Measurements from ENCODE around the gene CHAD. TPM values are rescaled to one million over a fixed set of nuclear protein-coding genes. Genes with fewer than 3 reads are reported as not detected.
A peak's percentile ranks its signal among the peaks of the same experiment; 100 is the strongest.

CHAD gene
- total and polyA plus RNA-seq, 8 donors: 1.7 to 26.2 (median 6.4) TPM

GRCh38 chr17:50501054-50501453, 32.4 kb upstream of the CHAD start:
- Histone ChIP-seq H3K27me3 (no peaks in the 10 kb centered on the region), H3K27ac (no peak overlapping the region), H3K4me3 (no peak overlapping the region), H3K4me1 (no peaks in the 10 kb centered on the region), H3K36me3 (no peaks in the 10 kb centered on the region), H3K9me3 (no peaks in the 10 kb centered on the region)
- ATAC-seq (peak in 3 of 4 donors; percentile 36 to 73 (median 69)), FAIRE-seq (no peak), DNase-seq (peak in 1 of 6 donors; percentile 33)
- intact Hi-C loops (cut with DNase I): no loop called here
- TF ChIP-seq CTCF (IDR thresholded peaks at IDR 0.05): peak in 2 of 4 donors; percentile 15 to 16
- 18 to 26% methylated on average over 5 of the region's 5 CpGs for WGBS, 2 donors

GRCh38 chr17:50499721-50500120, 31.0 kb upstream of the CHAD start:
- H3K4me1 ChIP-seq: no peaks in the 10 kb centered on the region
- H3K9me3 ChIP-seq: no peaks in the 10 kb centered on the region
- H3K27me3 ChIP-seq: no peaks in the 10 kb centered on the region
- FAIRE-seq: no peak
- no peak for DNase-seq
- no peak overlapping the region for H3K27ac ChIP-seq
- no peak overlapping the region for H3K4me3 ChIP-seq
- WGBS, 2 donors: 94 to 97% methylated on average over 2 of the region's 2 CpGs
- H3K36me3 ChIP-seq: no peaks in the 10 kb centered on the region
- ATAC-seq: no peak
- intact Hi-C loops (cut with DNase I): no loop called here
- TF ChIP-seq CTCF (IDR thresholded peaks at IDR 0.05): no peak

GRCh38 chr17:50499270-50499669, 30.6 kb upstream of the CHAD start:
- no peak overlapping the region for H3K27ac ChIP-seq
- no peaks in the 10 kb centered on the region for H3K9me3 ChIP-seq
- no peak overlapping the region for H3K4me3 ChIP-seq
- H3K27me3 ChIP-seq: no peaks in the 10 kb centered on the region
- no peaks in the 10 kb centered on the region for H3K4me1 ChIP-seq
- FAIRE-seq (no peak), ATAC-seq (no peak), DNase-seq (no peak)
- intact Hi-C loops (cut with DNase I): no loop called here
- no peaks in the 10 kb centered on the region for H3K36me3 ChIP-seq
- no peak for TF ChIP-seq CTCF (IDR thresholded peaks at IDR 0.05)

- Histone ChIP-seq H3K4me1 (no peaks in the 10 kb centered on the region), H3K27me3 (no peaks in the 10 kb centered on the region), H3K9me3 (no peaks in the 10 kb centered on the region), H3K27ac (no peak overlapping the region), H3K36me3 (no peaks in the 10 kb centered on the region), H3K4me3 (no peak overlapping the region)
- DNase-seq (no peak), FAIRE-seq (no peak), ATAC-seq (no peak)
- intact Hi-C loops (cut with DNase I): no loop called here
- TF ChIP-seq CTCF (IDR thresholded peaks at IDR 0.05): no peak
- 78 to 81% methylated on average over 7 of the region's 7 CpGs for WGBS, 2 donors
Observed at GRCh38 chr17:50498021-50498874, 29.6 kb upstream of the CHAD start.

GRCh38 chr17:50495918-50496317, 27.2 kb upstream of the CHAD start:
- ATAC-seq: no peak
- FAIRE-seq: no peak

More at GRCh38 chr17:50495918-50496317, 27.2 kb upstream of the CHAD start:
- 94 to 96% methylated on average over 8 of the region's 8 CpGs for WGBS, 2 donors
- no peaks in the 10 kb centered on the region for H3K4me1 ChIP-seq
- no peak overlapping the region for H3K4me3 ChIP-seq
- no peaks in the 10 kb centered on the region for H3K27me3 ChIP-seq
- TF ChIP-seq CTCF (IDR thresholded peaks at IDR 0.05): no peak
- DNase-seq: no peak
- intact Hi-C loops (cut with DNase I): no loop called here
- no peaks in the 10 kb centered on the region for H3K36me3 ChIP-seq
- no peak overlapping the region for H3K27ac ChIP-seq
- H3K9me3 ChIP-seq: no peaks in the 10 kb centered on the region
